SK-N-SH (cell line): ENCODE data around the gene OSBPL10. TPM values are rescaled to one million over a fixed set of nuclear protein-coding genes. Genes with fewer than 3 reads are reported as not detected.

Experiments
- CTCF ChIA-PET: fragments of 300-600, 350-600 bp; formaldehyde crosslinking; extraction: SDS; loops from one replicate; lab custom pipeline; 2021; lab: Yijun Ruan, JAX
- POLR2A ChIA-PET: fragments of 350-600 bp; sonication (Branson Sonifier 250); formaldehyde crosslinking; extraction: SDS; loops from one replicate; lab custom pipeline; 2020; ENCODE audit warnings: antibody characterized with exemption, inconsistent platforms; lab: Yijun Ruan, JAX
- DNase-seq: peaks from one replicate; pipeline ENCODE4 v3.0.0; 2012
- H2AFZ ChIP-seq: fragments of 200-600 bp; sonication (generic); 2 replicates; pipeline ENCODE4 v1.8.1; 2016; ENCODE audit warnings: antibody characterized with exemption, mild to moderate bottlenecking, low read depth
- H3F3A ChIP-seq: fragments of 200-600 bp; sonication (generic); replicated peaks from 2 replicates; pipeline ENCODE3; 2016; ENCODE audit warnings: antibody characterized with exemption, mild to moderate bottlenecking; ENCODE audit not compliant: insufficient read depth
- H3K27ac ChIP-seq, 2 experiments: fragments of 200-500 bp in 1 of 2; fragments of 200-600 bp in 1 of 2; sonication (Bioruptor generic) in 1 of 2; sonication (generic), shearing (Covaris generic) in 1 of 2; 2 replicates each; pipeline versions ENCODE4 v1.5.1 to v1.6.1; 2014 to 2016; ENCODE audit warnings: low read depth in 2 of 2, inconsistent platforms in 1 of 2, low read length in 1 of 2, mild to moderate bottlenecking in 1 of 2, mixed read lengths in 1 of 2
- H3K27me3 ChIP-seq: fragments of 200-600 bp; sonication (generic), shearing (Covaris generic); 2 replicates; pipeline ENCODE4 v1.6.1; 2016; ENCODE audit warnings: mixed run types; ENCODE audit not compliant: insufficient read depth
- H3K36me3 ChIP-seq, 2 experiments: fragments of 200-500 bp in 1 of 2; fragments of 200-600 bp in 1 of 2; sonication (Bioruptor generic) in 1 of 2; sonication (generic) in 1 of 2; replicated peaks in 1 of 2; 2 replicates each; pipeline versions ENCODE3 to v1.5.1; 2014 to 2016; ENCODE audit warnings: low read length in 1 of 2, mild to moderate bottlenecking in 1 of 2; ENCODE audit not compliant: insufficient read depth in 2 of 2, control insufficient read depth in 1 of 2
- H3K4me1 ChIP-seq, 2 experiments: fragments of 200-500 bp in 1 of 2; fragments of 200-600 bp in 1 of 2; sonication (Bioruptor generic) in 1 of 2; sonication (generic), shearing (Covaris generic) in 1 of 2; 2 replicates each; pipeline versions ENCODE4 v1.5.1 to v1.6.1; 2014 to 2016; ENCODE audit warnings: low read depth in 1 of 2, low read length in 1 of 2, mixed run types in 1 of 2; ENCODE audit not compliant: insufficient read depth in 2 of 2, control insufficient read depth in 1 of 2
- H3K4me2 ChIP-seq: fragments of 200-600 bp; sonication (generic), shearing (Covaris generic); 2 replicates; pipeline ENCODE4 v1.6.1; 2017; ENCODE audit warnings: mixed run types
- H3K4me3 ChIP-seq, 2 experiments: fragments of 200-500 bp in 1 of 2; fragments of 200-600 bp in 1 of 2; sonication (Bioruptor generic) in 1 of 2; sonication (generic), shearing (Covaris generic) in 1 of 2; 2 replicates each; pipeline versions ENCODE4 v1.5.1 to v1.8.1; 2014 to 2016; ENCODE audit warnings: low read depth in 2 of 2, inconsistent platforms in 1 of 2, low read length in 1 of 2, mild to moderate bottlenecking in 1 of 2, mixed read lengths in 1 of 2, moderate library complexity in 1 of 2
- H3K79me2 ChIP-seq: fragments of 200-600 bp; sonication (generic); 2 replicates; pipeline ENCODE4 v1.8.1; 2017; ENCODE audit warnings: mild to moderate bottlenecking; ENCODE audit not compliant: insufficient read depth
- H3K9ac ChIP-seq: fragments of 200-600 bp; sonication (generic); 2 replicates; pipeline ENCODE4 v1.6.1; 2017; ENCODE audit warnings: mixed run types
- H3K9me2 ChIP-seq: fragments of 200-600 bp; sonication (generic); 2 replicates; pipeline ENCODE4 v1.6.1; 2017; ENCODE audit warnings: mixed run types
- H3K9me3 ChIP-seq: fragments of 200-600 bp; sonication (generic); 2 replicates; pipeline ENCODE4 v1.6.1; 2017; ENCODE audit warnings: mixed run types, mild to moderate bottlenecking, moderate library complexity
- H4K20me1 ChIP-seq: fragments of 200-600 bp; sonication (generic); 2 replicates; pipeline ENCODE4 v1.6.1; 2017; ENCODE audit warnings: mild to moderate bottlenecking, mixed run types; ENCODE audit not compliant: insufficient read depth
- CHD2 ChIP-seq: fragments of 150-350 bp; IDR thresholded peaks from 2 replicates; pipeline ENCODE4 v1.6.1; 2018; ENCODE audit warnings: low read length; ENCODE audit not compliant: partially characterized antibody
- EP300 ChIP-seq, 2 experiments: IDR thresholded peaks; 2 replicates each; pipeline versions ENCODE4 v1.4.0 to v1.6.1; 2012; ENCODE audit warnings: borderline replicate concordance in 1 of 2, low read depth in 1 of 2, low read length in 1 of 2
- FOSL2 ChIP-seq: IDR thresholded peaks from 2 replicates; pipeline ENCODE4 v1.4.0; 2012; ENCODE audit warnings: low read depth, mild to moderate bottlenecking, moderate library complexity, borderline replicate concordance
- FOXJ3 ChIP-seq: sonication (generic); formaldehyde crosslinking; IDR thresholded peaks from 2 replicates; pipeline ENCODE4 v1.5.1; 2020; ENCODE audit warnings: mild to moderate bottlenecking, missing genetic modification reagents
- JUND ChIP-seq: IDR thresholded peaks from 2 replicates; pipeline ENCODE4 v1.4.0; 2012
- MEF2A ChIP-seq: IDR thresholded peaks from 2 replicates; pipeline ENCODE4 v1.4.0; 2012; ENCODE audit warnings: low read depth, borderline replicate concordance
- NFIC ChIP-seq: IDR thresholded peaks from 2 replicates; pipeline ENCODE4 v1.4.0; 2012; ENCODE audit warnings: borderline replicate concordance
- RAD21 ChIP-seq: IDR thresholded peaks from 2 replicates; pipeline ENCODE4 v1.6.1; 2012; ENCODE audit warnings: mild to moderate bottlenecking, low read length
- RCOR1 ChIP-seq: fragments of 150-350 bp; IDR thresholded peaks from 2 replicates; pipeline ENCODE4 v1.6.1; 2017; ENCODE audit warnings: antibody characterized with exemption, low read length
- RXRA ChIP-seq: IDR thresholded peaks from 2 replicates; pipeline ENCODE4 v1.4.0; 2012; ENCODE audit warnings: low read depth, mild to moderate bottlenecking, borderline replicate concordance
- TEAD4 ChIP-seq: IDR thresholded peaks from 2 replicates; pipeline ENCODE4 v1.4.0; 2012; ENCODE audit warnings: mild to moderate bottlenecking, borderline replicate concordance; ENCODE audit not compliant: insufficient read depth
- WGBS: methylation state at CpG from one replicate; pipeline ENCODE4 v1.1.6; 2017; ENCODE audit warnings: low lambda C conversion rate; 5-methylcytosine and 5-hydroxymethylcytosine counted together
- polyA plus RNA-seq, 3 experiments: library from polyadenylated mRNA; depleted of rRNA; stranded (reverse); fragments of >200 nt; gene quantifications; 2 replicates each; pipeline ENCODE4 v1.2.3, GENCODE V29; 2012
- TF ChIP-seq, protein P1 (sequence below): fragments of 200-600 bp; sonication (generic); IDR thresholded peaks from 2 replicates; pipeline ENCODE4 v1.6.1; 2017; ENCODE audit warnings: antibody characterized with exemption, mild to moderate bottlenecking, moderate library complexity
- TF ChIP-seq, protein P2 (sequence below): IDR thresholded peaks from 2 replicates; pipeline ENCODE4 v1.4.0; 2012; ENCODE audit warnings: low read depth
- TF ChIP-seq, protein P3 (sequence below): fragments of 150-350 bp; IDR thresholded peaks from 2 replicates; pipeline ENCODE4 v1.6.1; 2016; ENCODE audit warnings: mild to moderate bottlenecking, low read depth, low read length
- TF ChIP-seq, protein P4 (sequence below): IDR thresholded peaks from 2 replicates; pipeline ENCODE4; 2012
- TF ChIP-seq, protein P5 (sequence below): IDR thresholded peaks from 2 replicates; pipeline ENCODE4 v1.4.0; 2012; ENCODE audit warnings: low read depth, borderline replicate concordance

Gene OSBPL10
- polyA plus RNA-seq, 1 of the 3 experiments (the other 2 are of a cell fraction) = 0.12 TPM

DNA sequence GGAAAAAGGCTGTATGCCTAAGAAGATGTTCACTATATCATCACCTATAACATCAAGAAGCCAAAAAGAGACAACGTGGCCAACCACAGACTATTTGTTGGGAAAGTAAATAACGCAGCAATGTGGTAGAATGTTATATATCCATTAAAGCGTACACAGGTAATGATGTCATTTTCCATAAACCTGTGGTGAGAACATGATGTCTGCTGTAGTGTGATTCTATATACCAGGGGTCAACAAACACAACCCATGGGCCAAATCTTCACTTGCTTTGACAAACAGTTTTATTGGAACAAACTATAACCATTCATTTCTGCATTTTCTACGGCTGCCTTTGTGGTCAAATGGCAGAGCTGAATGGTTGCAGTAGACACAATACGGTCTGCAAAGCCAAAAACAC is 287.7 kb downstream of the OSBPL10 start:
- peaks cover 0 to 2% of the 10 kb centered on the region in 2 experiments; a peak in 1 of 4 replicates for H3K4me1 ChIP-seq
- no peak overlapping the region for H3K4me3 ChIP-seq
- H3K27me3 ChIP-seq = no peaks in the 10 kb centered on the region
- POLR2A ChIA-PET = no interaction called here
- no peaks in the 10 kb centered on the region for H3K9me3 ChIP-seq
- DNase-seq = no peak
- no peaks in the 10 kb centered on the region for H3F3A ChIP-seq
- H4K20me1 ChIP-seq = no peaks in the 10 kb centered on the region
- TF ChIP-seq, protein P1, sequence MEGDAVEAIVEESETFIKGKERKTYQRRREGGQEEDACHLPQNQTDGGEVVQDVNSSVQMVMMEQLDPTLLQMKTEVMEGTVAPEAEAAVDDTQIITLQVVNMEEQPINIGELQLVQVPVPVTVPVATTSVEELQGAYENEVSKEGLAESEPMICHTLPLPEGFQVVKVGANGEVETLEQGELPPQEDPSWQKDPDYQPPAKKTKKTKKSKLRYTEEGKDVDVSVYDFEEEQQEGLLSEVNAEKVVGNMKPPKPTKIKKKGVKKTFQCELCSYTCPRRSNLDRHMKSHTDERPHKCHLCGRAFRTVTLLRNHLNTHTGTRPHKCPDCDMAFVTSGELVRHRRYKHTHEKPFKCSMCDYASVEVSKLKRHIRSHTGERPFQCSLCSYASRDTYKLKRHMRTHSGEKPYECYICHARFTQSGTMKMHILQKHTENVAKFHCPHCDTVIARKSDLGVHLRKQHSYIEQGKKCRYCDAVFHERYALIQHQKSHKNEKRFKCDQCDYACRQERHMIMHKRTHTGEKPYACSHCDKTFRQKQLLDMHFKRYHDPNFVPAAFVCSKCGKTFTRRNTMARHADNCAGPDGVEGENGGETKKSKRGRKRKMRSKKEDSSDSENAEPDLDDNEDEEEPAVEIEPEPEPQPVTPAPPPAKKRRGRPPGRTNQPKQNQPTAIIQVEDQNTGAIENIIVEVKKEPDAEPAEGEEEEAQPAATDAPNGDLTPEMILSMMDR = no peak
- TF ChIP-seq, protein P2, sequence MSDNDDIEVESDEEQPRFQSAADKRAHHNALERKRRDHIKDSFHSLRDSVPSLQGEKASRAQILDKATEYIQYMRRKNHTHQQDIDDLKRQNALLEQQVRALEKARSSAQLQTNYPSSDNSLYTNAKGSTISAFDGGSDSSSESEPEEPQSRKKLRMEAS = no peak
- TF ChIP-seq TEAD4 (no peak), NFIC (no peak), EP300 (IDR thresholded peaks at IDR 0.05; ENCODE audit: borderline replicate concordance in 1 of 2, low read depth in 1 of 2, low read length in 1 of 2) (no peak), RCOR1 (no peak), JUND (no peak), RAD21 (no peak), FOSL2 (no peak), MEF2A (no peak), FOXJ3 (CRISPR knock-in tag) (no peak), CHD2 (no peak), RXRA (no peak)
- TF ChIP-seq, protein P3, sequence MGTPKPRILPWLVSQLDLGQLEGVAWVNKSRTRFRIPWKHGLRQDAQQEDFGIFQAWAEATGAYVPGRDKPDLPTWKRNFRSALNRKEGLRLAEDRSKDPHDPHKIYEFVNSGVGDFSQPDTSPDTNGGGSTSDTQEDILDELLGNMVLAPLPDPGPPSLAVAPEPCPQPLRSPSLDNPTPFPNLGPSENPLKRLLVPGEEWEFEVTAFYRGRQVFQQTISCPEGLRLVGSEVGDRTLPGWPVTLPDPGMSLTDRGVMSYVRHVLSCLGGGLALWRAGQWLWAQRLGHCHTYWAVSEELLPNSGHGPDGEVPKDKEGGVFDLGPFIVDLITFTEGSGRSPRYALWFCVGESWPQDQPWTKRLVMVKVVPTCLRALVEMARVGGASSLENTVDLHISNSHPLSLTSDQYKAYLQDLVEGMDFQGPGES = no peak
- TF ChIP-seq, protein P4, sequence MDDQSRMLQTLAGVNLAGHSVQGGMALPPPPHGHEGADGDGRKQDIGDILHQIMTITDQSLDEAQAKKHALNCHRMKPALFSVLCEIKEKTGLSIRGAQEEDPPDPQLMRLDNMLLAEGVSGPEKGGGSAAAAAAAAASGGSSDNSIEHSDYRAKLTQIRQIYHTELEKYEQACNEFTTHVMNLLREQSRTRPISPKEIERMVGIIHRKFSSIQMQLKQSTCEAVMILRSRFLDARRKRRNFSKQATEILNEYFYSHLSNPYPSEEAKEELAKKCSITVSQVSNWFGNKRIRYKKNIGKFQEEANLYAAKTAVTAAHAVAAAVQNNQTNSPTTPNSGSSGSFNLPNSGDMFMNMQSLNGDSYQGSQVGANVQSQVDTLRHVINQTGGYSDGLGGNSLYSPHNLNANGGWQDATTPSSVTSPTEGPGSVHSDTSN = no peak
- TF ChIP-seq, protein P5, sequence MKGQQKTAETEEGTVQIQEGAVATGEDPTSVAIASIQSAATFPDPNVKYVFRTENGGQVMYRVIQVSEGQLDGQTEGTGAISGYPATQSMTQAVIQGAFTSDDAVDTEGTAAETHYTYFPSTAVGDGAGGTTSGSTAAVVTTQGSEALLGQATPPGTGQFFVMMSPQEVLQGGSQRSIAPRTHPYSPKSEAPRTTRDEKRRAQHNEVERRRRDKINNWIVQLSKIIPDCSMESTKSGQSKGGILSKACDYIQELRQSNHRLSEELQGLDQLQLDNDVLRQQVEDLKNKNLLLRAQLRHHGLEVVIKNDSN = no peak
- TF ChIP-seq, all 33 proteins: peak for 0
- Histone ChIP-seq H2AFZ (no peak overlapping the region), H3K4me2 (no peak overlapping the region), H3K27ac (no peak overlapping the region), H3K9ac (no peak overlapping the region), H3K36me3 (no peaks in the 10 kb centered on the region), H3K79me2 (no peaks in the 10 kb centered on the region), H3K9me2 (no peaks in the 10 kb centered on the region)
- WGBS = 51% methylated on average over 5 of the region's 5 CpGs
- CTCF ChIA-PET = interaction anchor here (0.8 to 1.4 kb wide), 3 partner anchors 9 to 160 kb away, joined by 3 to 4 read pairs (median 3); partner anchors contain the start of gene STT3B
